Hematopoietic multipotent progenitor cell treated with erythropoietin and hydrocortisone succinate and interleukin-3 and kit ligand, for 6 days (in vitro differentiated cells): ENCODE data around the gene GTF2B.
A peak's percentile ranks its signal among the peaks of the same experiment; 100 is the strongest.
"Not testable (repeated sequence)": the region's sequence is repeated elsewhere in the genome, so short reads cannot be mapped to it uniquely, and the experiment has no call there.

Source experiments
- DNase-seq: peaks from one replicate; pipeline ENCODE4 v3.0.0-alpha.2; 2015

GTF2B gene

DNA sequence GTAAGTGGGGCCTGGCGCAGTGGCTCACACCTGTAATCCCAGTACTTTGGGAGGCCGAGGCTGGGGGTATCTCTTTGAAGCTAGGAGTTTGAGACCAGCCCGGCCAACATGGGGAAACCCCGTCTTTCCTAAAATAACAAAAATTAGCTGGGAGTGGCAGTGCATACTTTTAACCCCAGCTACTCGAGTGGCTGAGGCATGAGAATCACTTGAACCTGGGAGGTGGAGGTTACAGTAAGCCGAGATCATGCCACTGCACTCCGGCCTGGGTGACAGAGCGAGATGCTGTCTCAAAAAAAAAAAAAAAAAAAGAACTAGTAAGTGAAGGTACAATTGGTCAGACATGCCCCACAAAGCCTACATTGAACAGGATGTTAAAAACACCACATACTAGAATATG is 10.7 kb downstream of the GTF2B start:
- DNase-seq, result not testable (repeated sequence)

DNA sequence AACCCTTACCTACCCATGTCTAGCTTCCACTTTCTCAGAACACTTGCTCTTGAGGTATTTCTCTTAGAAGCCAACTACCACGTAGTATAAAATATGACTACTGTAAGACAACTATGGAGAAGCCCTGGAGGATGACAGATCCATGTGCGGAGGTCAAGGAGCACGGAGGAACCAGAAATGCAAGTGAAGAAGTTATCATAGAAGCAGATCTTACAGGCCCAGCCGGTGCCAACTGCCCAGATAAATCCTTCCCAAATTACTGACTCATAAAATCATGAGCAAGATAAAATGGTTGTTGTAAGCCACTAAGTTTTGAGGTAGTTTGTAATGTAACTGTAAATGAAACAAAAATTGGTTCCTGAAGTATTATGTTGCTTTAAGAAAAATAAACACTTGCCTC is 12.6 kb downstream of the GTF2B start:
- DNase-seq, result no peak

DNA sequence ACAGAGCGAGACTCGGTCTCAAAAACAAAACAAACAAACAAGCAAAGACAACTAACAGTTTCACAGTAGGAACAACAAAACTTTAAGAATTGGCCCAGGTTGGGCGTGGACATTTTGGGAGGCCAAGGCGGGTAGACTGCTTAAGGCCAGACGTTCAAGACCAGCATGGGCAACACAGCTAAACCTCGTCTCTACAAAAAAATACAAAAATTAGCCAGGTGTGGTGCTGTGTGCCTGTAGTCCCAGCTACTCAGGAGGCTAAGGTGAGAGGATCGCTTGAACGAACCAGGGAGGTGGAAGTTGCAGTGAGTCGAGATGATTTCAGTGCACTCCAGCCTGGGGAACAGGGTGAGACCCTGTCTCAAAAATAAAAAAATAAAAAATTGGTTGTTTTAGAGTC is 13.5 kb downstream of the GTF2B start:
- DNase-seq, result no peak

DNA sequence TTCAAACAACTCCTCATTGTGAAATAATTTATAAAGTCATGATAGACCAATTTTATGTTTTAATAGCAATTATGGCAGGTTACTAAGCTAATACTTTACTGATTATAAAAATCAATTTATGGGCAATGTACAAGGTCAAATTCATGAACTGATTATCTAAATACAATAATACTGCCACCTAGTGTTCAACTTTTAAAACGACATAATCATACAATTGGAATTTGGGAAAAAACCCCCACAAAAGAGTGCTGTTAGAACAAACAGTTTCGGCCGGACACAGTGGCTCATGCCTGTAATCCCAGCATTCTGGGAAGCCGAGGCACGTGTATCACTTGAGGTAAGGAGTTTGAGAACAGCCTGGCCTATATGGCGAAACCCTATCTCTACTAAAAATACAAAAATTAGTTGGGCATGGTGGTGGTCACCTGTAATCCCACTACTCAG is 14.0 kb downstream of the GTF2B start:
- peak; percentile 79 for DNase-seq

DNA sequence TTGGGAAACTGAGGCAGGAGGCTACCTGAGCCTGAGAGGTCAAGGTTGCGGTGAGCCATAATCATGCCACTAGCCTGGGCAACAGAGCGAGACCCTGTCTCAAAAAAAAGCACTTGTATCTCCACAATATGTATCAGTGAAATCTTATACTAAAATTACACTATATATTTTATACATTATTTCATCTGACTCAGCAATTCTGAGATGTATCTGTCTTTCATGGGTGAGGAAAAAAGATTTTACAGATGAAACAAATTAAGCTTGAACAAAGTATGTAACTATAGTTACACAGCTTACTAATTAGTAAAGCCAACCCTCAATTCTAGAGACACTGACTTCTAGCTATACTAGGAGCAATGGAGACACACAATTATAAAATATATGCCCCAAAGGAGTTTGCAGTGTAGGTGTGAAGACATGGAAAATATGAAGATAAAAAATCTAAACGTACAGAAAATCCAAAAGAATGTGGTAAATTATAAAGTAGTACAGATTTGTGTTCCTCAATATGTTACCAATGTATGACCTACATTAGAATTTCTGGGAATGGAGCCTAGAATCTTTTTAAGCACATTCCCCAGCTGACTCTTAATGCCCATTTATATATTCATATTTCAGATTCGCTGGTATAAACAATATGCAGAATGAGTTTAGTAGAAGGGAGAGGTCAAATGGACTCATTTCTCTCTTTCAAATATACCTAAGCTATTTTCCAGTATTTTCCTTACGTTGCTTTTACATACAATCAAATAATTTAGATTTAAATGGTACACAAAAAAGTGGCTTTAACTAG is 14.6 kb downstream of the GTF2B start:
- no peak for DNase-seq

DNA sequence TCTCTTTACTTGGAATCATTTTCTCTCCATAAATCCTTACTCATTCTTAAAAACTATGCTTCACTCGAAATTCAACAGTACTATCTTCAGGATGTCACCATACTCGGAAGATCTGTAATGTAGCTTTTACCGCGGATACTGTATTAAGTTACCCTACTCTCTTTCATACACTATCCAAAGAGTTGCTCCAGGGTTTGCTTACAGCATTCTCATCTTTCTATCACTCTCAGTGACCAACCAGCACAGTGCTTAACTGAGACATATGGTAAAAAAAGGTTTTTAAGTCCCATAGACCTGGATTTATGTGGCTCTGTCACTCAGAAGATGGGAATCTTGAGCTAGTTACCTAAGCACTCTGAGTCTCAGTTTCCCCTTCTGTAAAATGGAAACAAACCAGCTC is 15.8 kb downstream of the GTF2B start:
- DNase-seq, result no peak

DNA sequence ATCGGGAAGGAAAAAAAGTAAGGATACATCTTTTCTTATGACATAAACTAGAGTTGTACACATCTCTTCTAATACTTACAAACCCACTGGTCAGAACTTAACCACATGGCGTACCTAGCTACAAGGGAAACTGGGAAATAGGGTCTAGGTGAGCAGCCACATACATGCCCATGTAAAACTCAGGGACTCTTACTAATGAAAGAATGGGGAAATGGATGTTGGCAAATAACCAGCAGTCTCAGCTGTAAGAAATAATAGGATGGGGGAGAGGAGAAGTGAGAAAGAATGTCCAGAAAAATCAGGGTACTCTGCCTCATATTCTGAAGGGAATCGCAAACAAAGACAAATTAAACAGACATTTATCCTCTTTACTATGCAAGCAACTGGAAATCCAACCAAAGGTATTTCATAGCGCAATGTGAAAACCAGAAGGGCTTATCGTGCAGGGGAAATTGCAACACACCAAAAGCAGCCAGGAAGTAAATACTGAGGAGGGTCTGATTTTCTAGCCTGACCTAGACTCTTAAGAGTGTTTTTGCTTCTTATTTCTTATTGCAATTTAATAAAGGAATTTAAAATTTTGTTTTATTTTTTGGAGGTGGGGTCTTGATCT is 17.5 kb downstream of the GTF2B start:
- DNase-seq, result peak; percentile 47

DNA sequence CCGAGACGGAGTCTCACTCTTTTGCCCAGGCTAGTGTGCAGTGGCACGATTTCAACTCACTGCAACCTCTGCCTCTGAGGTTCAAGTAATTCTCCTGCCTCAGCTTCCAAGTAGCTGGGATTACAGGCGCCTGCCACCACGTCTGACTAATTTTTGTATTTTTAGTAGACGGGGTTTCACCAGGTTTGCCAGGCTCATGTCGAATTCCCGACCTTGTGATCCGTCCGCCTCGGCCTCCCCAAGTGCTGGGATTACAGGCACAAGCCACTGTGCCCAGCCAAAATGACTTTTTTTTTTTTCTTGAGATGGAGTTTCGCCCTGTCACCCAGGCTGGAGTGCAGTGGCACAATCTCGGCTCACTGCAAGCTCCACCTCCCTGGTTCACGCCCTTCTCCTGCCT is 21.7 kb downstream of the GTF2B start:
- DNase-seq, result not testable (repeated sequence)

DNA sequence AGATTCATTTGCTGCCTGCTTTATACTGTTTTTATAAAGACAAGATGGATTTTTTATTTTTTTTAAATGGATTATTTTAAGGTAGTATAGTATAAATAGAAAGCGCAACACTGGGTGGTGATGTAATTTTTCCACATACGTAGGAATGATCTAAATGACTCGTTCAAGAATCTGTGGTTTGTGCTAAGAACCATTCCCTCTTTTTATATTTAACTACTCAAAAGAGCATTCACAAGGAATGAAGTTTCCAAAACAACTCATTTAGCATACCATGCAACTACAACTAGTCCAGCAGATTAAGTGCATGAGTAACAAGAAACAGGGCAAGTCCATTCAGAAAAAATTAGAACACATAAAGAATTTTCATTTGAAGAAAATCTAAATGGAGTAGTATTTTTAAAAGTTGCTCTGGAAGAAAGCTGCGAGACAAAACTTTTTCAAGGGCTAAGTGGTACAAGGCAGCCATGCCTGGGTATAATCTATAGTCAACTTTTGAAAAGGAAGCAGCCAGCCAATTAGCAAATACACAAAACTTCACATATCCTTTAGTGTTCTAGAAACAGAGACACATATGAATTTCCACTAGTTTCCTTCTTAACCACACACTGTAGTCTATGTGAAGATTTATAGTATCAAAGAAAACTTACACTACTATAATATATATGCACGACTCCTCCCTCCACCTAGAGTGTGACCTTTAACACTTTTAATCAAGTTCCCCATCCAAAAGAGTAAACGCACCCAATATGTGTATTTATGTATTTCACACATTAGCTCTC is 23.4 kb downstream of the GTF2B start:
- DNase-seq, result no peak

DNA sequence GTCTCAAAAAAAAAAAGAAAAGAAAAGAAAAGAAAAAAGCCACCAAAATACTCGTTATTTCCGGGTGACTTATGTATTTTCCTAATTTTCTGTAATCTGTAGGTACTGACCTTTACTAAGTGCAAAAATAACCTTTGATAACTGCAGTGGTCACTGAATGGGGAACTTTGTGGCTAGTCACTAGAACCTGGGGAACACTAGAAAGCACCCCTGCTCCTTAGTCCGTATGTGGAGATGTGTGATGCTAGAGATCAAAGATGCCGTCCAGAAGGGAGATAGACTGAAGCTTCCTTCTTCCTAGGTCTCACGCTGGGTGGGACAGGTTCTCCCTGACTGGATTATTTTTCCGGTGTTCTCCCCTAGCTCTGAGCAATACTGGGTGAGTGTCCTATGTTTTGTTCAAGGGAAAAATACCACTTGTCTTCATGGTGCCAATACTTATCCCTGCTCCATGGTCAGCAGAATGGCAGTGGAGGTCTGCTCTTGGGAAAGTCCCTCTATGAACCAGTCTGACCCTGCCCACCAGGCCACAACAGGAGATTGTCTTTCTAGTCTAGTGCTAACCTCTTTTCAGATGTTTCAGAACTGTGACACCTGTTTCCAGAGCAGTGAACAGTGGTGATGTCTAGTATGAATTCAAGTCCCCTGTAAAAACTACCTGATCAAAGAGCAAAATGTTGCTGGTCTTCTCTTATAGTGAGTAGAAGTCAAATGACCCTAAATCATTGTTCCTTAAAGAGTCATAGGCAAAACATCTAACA is 39.9 kb downstream of the GTF2B start:
- DNase-seq, result no peak

DNA sequence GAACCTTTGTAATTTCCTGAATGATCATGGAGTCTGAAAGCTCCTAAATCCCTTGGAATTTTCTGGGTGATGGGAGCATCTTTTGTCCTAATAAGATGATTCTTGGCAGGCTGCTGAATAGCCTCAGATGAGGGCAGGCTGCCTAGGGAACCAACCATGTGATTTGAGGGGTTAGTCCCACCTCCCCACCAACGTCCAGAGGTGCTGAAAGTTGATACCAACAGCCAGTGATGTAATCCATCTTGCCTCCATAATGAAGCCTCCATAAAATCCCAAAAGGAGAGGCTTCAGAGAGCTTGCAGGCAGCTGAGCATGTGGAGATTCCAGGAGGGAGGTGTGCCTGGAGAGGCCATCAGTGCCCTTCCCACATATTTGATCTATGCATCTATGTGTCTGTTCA is 43.7 kb downstream of the GTF2B start:
- DNase-seq, result no peak

DNA sequence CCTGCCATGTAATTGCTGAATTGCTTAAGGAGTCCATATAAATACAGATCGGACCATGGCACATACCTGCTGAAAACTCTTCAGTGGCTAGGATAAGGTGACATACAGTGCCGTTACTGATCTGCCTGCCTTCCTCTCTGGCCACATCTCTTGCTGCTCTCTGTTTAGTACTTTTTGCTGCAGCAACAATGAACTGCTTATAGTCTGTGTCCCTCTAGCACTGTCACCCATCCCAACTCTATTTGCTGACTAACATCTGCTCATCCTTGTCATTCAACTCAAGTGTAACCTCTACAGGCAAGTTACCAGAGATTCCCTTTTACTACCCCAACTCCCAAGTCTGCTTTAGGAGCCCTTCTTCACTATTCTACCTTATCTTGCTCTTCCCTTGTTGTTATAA is 65.6 kb downstream of the GTF2B start:
- DNase-seq, result no peak

DNA sequence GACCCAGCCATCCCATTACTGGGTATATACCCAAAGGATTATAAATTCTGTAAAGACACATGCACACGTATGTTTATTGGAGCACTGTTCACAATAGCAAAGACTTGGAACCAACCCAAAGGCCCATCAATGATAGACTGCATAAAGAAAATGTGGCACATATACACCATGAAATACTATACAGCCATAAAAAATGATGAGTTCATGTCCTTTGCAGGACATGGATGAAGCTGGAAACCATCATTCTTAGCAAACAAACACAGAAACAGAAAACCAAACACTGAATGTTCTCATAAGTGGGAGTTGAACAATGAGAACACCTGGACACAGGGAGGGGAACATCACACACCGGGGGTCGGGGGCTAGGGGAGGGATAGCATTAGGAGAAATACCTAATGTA is 71.7 kb downstream of the GTF2B start:
- not testable (repeated sequence) for DNase-seq

DNA sequence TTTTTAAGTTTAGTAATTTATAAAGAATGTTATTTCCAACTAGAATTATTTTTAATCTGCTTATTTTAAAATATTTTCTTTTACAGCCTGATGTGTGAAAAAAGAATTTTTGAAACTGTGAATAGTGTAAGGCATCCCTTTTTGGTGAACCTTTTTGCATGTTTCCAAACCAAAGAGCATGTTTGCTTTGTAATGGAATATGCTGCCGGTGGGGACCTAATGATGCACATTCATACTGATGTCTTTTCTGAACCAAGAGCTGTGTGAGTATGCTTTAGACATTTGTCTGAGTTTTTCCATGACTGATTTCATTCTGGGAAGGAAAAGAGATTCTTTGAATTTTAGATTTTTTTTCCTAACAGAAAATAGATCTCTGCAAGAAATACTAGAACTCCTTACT is 77.9 kb downstream of the GTF2B start:
- no peak for DNase-seq

DNA sequence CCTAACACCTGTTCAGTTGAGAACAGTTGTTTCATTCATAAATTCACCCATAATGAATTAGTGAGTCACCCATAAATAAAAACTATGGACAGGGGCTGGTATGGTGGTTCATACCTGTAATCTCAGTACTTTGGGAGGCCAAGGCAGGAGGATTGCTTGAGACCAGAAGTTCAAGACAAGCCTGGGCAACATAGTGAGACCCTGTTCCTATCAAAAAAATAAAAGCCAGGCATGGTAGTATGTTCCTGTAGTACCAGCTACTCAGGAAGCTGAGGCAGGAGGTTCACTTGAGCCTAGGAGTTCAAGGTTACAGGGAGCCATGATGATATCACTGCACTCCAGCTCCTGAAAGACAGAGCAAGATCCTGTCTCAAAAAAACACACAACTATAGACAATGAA is 79.0 kb downstream of the GTF2B start:
- DNase-seq, result no peak

DNA sequence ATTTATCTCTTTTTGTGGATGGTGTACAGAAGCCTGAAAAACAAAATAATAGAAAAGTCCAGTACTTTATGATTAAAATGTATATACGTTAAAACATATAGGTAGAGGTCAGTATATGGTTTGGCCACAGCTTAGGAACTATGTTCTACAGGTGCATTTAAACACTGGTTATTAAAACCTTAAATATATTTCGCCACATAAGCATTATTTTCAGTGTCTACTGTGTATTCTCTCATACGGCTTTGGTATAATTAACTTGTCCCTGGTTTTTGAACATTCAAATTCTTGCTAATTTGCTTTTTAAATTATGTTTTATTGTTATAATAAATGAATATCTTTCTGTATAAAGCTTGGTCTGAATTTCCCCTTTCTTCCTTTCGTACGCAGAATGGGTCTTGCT is 87.9 kb downstream of the GTF2B start:
- no peak for DNase-seq

DNA sequence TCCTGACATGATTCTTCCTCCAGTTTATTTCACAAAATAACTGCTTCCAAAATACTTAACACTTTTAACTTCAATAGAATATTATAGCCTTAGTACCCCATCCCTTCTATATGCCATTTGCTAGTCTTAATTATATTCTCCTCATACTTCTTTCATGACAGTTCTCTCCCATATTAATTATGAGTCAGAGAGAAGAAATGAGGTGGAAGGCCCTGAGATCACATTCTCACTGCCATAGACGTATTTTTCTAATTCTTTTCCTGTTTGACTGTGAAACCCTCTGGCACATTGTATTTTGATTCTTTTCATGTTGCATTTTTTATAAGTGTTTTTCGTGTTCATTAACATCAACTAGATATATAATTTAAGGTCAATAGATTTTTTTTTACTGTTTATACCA is 88.4 kb downstream of the GTF2B start:
- DNase-seq, result no peak
